ENCODE results near the gene H1-8.

The H1-8 gene

GRCh38 chr3:129553719-129554118 is 10.7 kb downstream of the H1-8 start:
- peaks cover 3% of the 10 kb centered on the region for H3K36me3 ChIP-seq (ENCODE audit: control insufficient read depth, insufficient read depth, low read length)

GRCh38 chr3:129554356-129555152 is 11.6 kb downstream of the H1-8 start:
- Histone ChIP-seq H3K4me3 (ENCODE audit: low read depth, low read length) (no peak overlapping the region), H3K9ac (ENCODE audit: low read depth, low read length) (no peak overlapping the region), H3K4me1 (ENCODE audit: control insufficient read depth, insufficient read depth, low read length) (peaks cover 5% of the 10 kb centered on the region), H3K9me3 (ENCODE audit: control insufficient read depth, insufficient read depth, low read length) (no peaks in the 10 kb centered on the region), H3K27me3 (ENCODE audit: control insufficient read depth, insufficient read depth, low read length) (no peaks in the 10 kb centered on the region), H3K36me3 (ENCODE audit: control insufficient read depth, insufficient read depth, low read length) (peaks cover 3% of the 10 kb centered on the region)

More at GRCh38 chr3:129553719-129554118, 10.7 kb downstream of the H1-8 start:
- no peaks in the 10 kb centered on the region for H3K27me3 ChIP-seq (ENCODE audit: control insufficient read depth, insufficient read depth, low read length)
- H3K9me3 ChIP-seq (ENCODE audit: control insufficient read depth, insufficient read depth, low read length): no peaks in the 10 kb centered on the region
- H3K9ac ChIP-seq (ENCODE audit: low read depth, low read length): no peak overlapping the region
- H3K4me1 ChIP-seq (ENCODE audit: control insufficient read depth, insufficient read depth, low read length): peaks cover 5% of the 10 kb centered on the region
- no peak overlapping the region for H3K4me3 ChIP-seq (ENCODE audit: low read depth, low read length)

GRCh38 chr3:129555153-129555550 is 12.2 kb downstream of the H1-8 start:
- H3K9me3 ChIP-seq (ENCODE audit: control insufficient read depth, insufficient read depth, low read length): no peaks in the 10 kb centered on the region
- H3K4me1 ChIP-seq (ENCODE audit: control insufficient read depth, insufficient read depth, low read length): peaks cover 5% of the 10 kb centered on the region
- H3K9ac ChIP-seq (ENCODE audit: low read depth, low read length): no peak overlapping the region
- H3K36me3 ChIP-seq (ENCODE audit: control insufficient read depth, insufficient read depth, low read length): peaks cover 3% of the 10 kb centered on the region
- H3K4me3 ChIP-seq (ENCODE audit: low read depth, low read length): no peak overlapping the region
- no peaks in the 10 kb centered on the region for H3K27me3 ChIP-seq (ENCODE audit: control insufficient read depth, insufficient read depth, low read length)

GRCh38 chr3:129555616-129556357 is 12.8 kb downstream of the H1-8 start:
- H3K36me3 ChIP-seq (ENCODE audit: control insufficient read depth, insufficient read depth, low read length): peaks cover 3% of the 10 kb centered on the region
- peaks cover 6% of the 10 kb centered on the region for H3K4me1 ChIP-seq (ENCODE audit: control insufficient read depth, insufficient read depth, low read length)
- H3K4me3 ChIP-seq (ENCODE audit: low read depth, low read length): no peak overlapping the region
- no peaks in the 10 kb centered on the region for H3K27me3 ChIP-seq (ENCODE audit: control insufficient read depth, insufficient read depth, low read length)
- H3K9ac ChIP-seq (ENCODE audit: low read depth, low read length): no peak overlapping the region
- H3K9me3 ChIP-seq (ENCODE audit: control insufficient read depth, insufficient read depth, low read length): no peaks in the 10 kb centered on the region

- peaks cover 6% of the 10 kb centered on the region for H3K4me1 ChIP-seq (ENCODE audit: control insufficient read depth, insufficient read depth, low read length)
- no peak overlapping the region for H3K4me3 ChIP-seq (ENCODE audit: low read depth, low read length)
- no peaks in the 10 kb centered on the region for H3K9me3 ChIP-seq (ENCODE audit: control insufficient read depth, insufficient read depth, low read length)
- H3K9ac ChIP-seq (ENCODE audit: low read depth, low read length): no peak overlapping the region
- no peaks in the 10 kb centered on the region for H3K27me3 ChIP-seq (ENCODE audit: control insufficient read depth, insufficient read depth, low read length)
- H3K36me3 ChIP-seq (ENCODE audit: control insufficient read depth, insufficient read depth, low read length): peaks cover 3% of the 10 kb centered on the region
Observed at GRCh38 chr3:129556358-129556695, 13.4 kb downstream of the H1-8 start.

GRCh38 chr3:129556890-129557547 is 14.0 kb downstream of the H1-8 start:
- Histone ChIP-seq H3K27me3 (ENCODE audit: control insufficient read depth, insufficient read depth, low read length) (no peaks in the 10 kb centered on the region), H3K9me3 (ENCODE audit: control insufficient read depth, insufficient read depth, low read length) (no peaks in the 10 kb centered on the region), H3K36me3 (ENCODE audit: control insufficient read depth, insufficient read depth, low read length) (peaks cover 3% of the 10 kb centered on the region), H3K4me3 (ENCODE audit: low read depth, low read length) (no peak overlapping the region), H3K4me1 (ENCODE audit: control insufficient read depth, insufficient read depth, low read length) (peaks cover 6% of the 10 kb centered on the region), H3K9ac (ENCODE audit: low read depth, low read length) (no peak overlapping the region)

- Histone ChIP-seq H3K27me3 (ENCODE audit: control insufficient read depth, insufficient read depth, low read length) (no peaks in the 10 kb centered on the region), H3K4me1 (ENCODE audit: control insufficient read depth, insufficient read depth, low read length) (peaks cover 6% of the 10 kb centered on the region), H3K9ac (ENCODE audit: low read depth, low read length) (no peak overlapping the region), H3K9me3 (ENCODE audit: control insufficient read depth, insufficient read depth, low read length) (no peaks in the 10 kb centered on the region), H3K36me3 (ENCODE audit: control insufficient read depth, insufficient read depth, low read length) (peaks cover 3% of the 10 kb centered on the region), H3K4me3 (ENCODE audit: low read depth, low read length) (no peak overlapping the region)
Observed at GRCh38 chr3:129557548-129557894, 14.5 kb downstream of the H1-8 start.

GRCh38 chr3:129558081-129558771 is 15.3 kb downstream of the H1-8 start:
- H3K4me3 ChIP-seq (ENCODE audit: low read depth, low read length): no peak overlapping the region
- no peak overlapping the region for H3K9ac ChIP-seq (ENCODE audit: low read depth, low read length)
- H3K9me3 ChIP-seq (ENCODE audit: control insufficient read depth, insufficient read depth, low read length): no peaks in the 10 kb centered on the region
- peaks cover 6% of the 10 kb centered on the region for H3K4me1 ChIP-seq (ENCODE audit: control insufficient read depth, insufficient read depth, low read length)
- no peaks in the 10 kb centered on the region for H3K27me3 ChIP-seq (ENCODE audit: control insufficient read depth, insufficient read depth, low read length)
- peaks cover 3% of the 10 kb centered on the region for H3K36me3 ChIP-seq (ENCODE audit: control insufficient read depth, insufficient read depth, low read length)

GRCh38 chr3:129558772-129559564 is 16.0 kb downstream of the H1-8 start:
- H3K36me3 ChIP-seq (ENCODE audit: control insufficient read depth, insufficient read depth, low read length): peaks cover 3% of the 10 kb centered on the region
- H3K27me3 ChIP-seq (ENCODE audit: control insufficient read depth, insufficient read depth, low read length): no peaks in the 10 kb centered on the region
- H3K4me3 ChIP-seq (ENCODE audit: low read depth, low read length): no peak overlapping the region
- H3K9ac ChIP-seq (ENCODE audit: low read depth, low read length): no peak overlapping the region
- peaks cover 6% of the 10 kb centered on the region for H3K4me1 ChIP-seq (ENCODE audit: control insufficient read depth, insufficient read depth, low read length)
- no peaks in the 10 kb centered on the region for H3K9me3 ChIP-seq (ENCODE audit: control insufficient read depth, insufficient read depth, low read length)

- peaks cover 3% of the 10 kb centered on the region for H3K36me3 ChIP-seq (ENCODE audit: control insufficient read depth, insufficient read depth, low read length)
- no peak overlapping the region for H3K9ac ChIP-seq (ENCODE audit: low read depth, low read length)
- no peak overlapping the region for H3K4me3 ChIP-seq (ENCODE audit: low read depth, low read length)
- H3K9me3 ChIP-seq (ENCODE audit: control insufficient read depth, insufficient read depth, low read length): no peaks in the 10 kb centered on the region
- H3K4me1 ChIP-seq (ENCODE audit: control insufficient read depth, insufficient read depth, low read length): peaks cover 6% of the 10 kb centered on the region
- no peaks in the 10 kb centered on the region for H3K27me3 ChIP-seq (ENCODE audit: control insufficient read depth, insufficient read depth, low read length)
Observed at GRCh38 chr3:129559565-129560079, 16.6 kb downstream of the H1-8 start.

All from iPS-15b (cell line).